Common myeloid progenitor, CD34-positive (primary cell): ENCODE measurements around the gene SLC24A3.

Experiments
- CTCF ChIA-PET: fragments of 350-600 bp; sonication (Branson Sonifier 250); formaldehyde crosslinking; loops from one replicate; lab custom pipeline; 2021; ENCODE audit warnings: antibody characterized with exemption; lab: Charles Lee
- POLR2A ChIA-PET: fragments of 350-600 bp; sonication (Branson Sonifier 250); formaldehyde crosslinking; loops from one replicate; lab custom pipeline; 2021; ENCODE audit warnings: antibody characterized with exemption; lab: Charles Lee
- DNase-seq, 3 donors: peaks; one replicate each; pipeline versions ENCODE4 v3.0.0 to v3.0.0-alpha.2; 2013
- H3K27ac ChIP-seq, 2 experiments: 1 replicate in 1 of 2; 2 replicates in 1 of 2; pipeline ENCODE4 v1.7.0; 2013; ENCODE audit warnings: inconsistent platforms in 2 of 2, low read length in 2 of 2, mild to moderate bottlenecking in 2 of 2, low read depth in 1 of 2, moderate library complexity in 1 of 2; ENCODE audit not compliant: severe bottlenecking in 2 of 2, insufficient read depth in 1 of 2, poor library complexity in 1 of 2
- H3K27me3 ChIP-seq, 5 experiments: replicated peaks in 2 of 5; 1 replicate in 3 of 5; 2 replicates in 2 of 5; pipeline versions ENCODE4 v1.6.1 to v1.7.0; 2013; ENCODE audit warnings: low read length in 4 of 5, mild to moderate bottlenecking in 2 of 5, moderate library complexity in 2 of 5, inconsistent platforms in 1 of 5; ENCODE audit not compliant: insufficient read depth in 5 of 5, control insufficient read depth in 4 of 5
- H3K36me3 ChIP-seq, 4 experiments: 1 replicate in 2 of 4; 2 replicates in 2 of 4; pipeline versions ENCODE4 v1.6.1 to v1.7.0; 2013; ENCODE audit warnings: low read length in 3 of 4, control low read depth in 1 of 4, mild to moderate bottlenecking in 1 of 4; ENCODE audit not compliant: control insufficient read depth in 4 of 4, insufficient read depth in 4 of 4
- H3K4me1 ChIP-seq, 4 experiments: 1 replicate in 3 of 4; 2 replicates in 1 of 4; pipeline versions ENCODE4 v1.6.1 to v1.7.1; 2013; ENCODE audit warnings: low read length in 3 of 4, mild to moderate bottlenecking in 3 of 4, control low read depth in 1 of 4, inconsistent platforms in 1 of 4, moderate library complexity in 1 of 4; ENCODE audit not compliant: control insufficient read depth in 4 of 4, insufficient read depth in 4 of 4; ENCODE audit errors: control extremely low read depth in 1 of 4
- H3K4me3 ChIP-seq, 7 experiments: 1 replicate in 4 of 7; 2 replicates in 3 of 7; pipeline versions ENCODE4 v1.5.1 to v1.7.0; 2013; ENCODE audit warnings: mild to moderate bottlenecking in 7 of 7, low read length in 6 of 7, moderate library complexity in 6 of 7, inconsistent platforms in 2 of 7, low read depth in 2 of 7, control low read depth in 1 of 7; ENCODE audit not compliant: insufficient read depth in 4 of 7, control insufficient read depth in 1 of 7; ENCODE audit errors: extremely low read depth in 1 of 7
- H3K9me3 ChIP-seq, 5 experiments: 1 replicate in 4 of 5; 2 replicates in 1 of 5; pipeline versions ENCODE4 v1.6.1 to v1.7.1; 2013; ENCODE audit warnings: low read length in 4 of 5, mild to moderate bottlenecking in 2 of 5, inconsistent platforms in 1 of 5, low read depth in 1 of 5, moderate library complexity in 1 of 5; ENCODE audit not compliant: control insufficient read depth in 4 of 5, insufficient read depth in 2 of 5; ENCODE audit errors: control extremely low read depth in 1 of 5
- WGBS: methylation state at CpG from one replicate; pipeline ENCODE4 v1.1.5; 2013; ENCODE audit not compliant: insufficient coverage; 5-methylcytosine and 5-hydroxymethylcytosine counted together

The SLC24A3 gene

GRCh38 chr20:19768325-19768842 is 555.9 kb downstream of the SLC24A3 start:
- Histone ChIP-seq H3K27me3 (peaks cover 0 to 3% (median 0%) of the 10 kb centered on the region in 5 experiments), H3K4me3 (no peak overlapping the region), H3K4me1 (peaks cover 0 to 4% (median 0%) of the 10 kb centered on the region in 4 experiments), H3K27ac (no peak overlapping the region), H3K9me3 (no peaks in the 10 kb centered on the region), H3K36me3 (no peaks in the 10 kb centered on the region)
- ChIA-PET CTCF (interaction anchor here (1.2 kb wide), 1 partner anchor 23 kb away, joined by 3 read pairs; no protein-coding TSS in a partner anchor), POLR2A (no interaction called here)
- 95% methylated on average over 5 of the region's 7 CpGs for WGBS
- DNase-seq = no peak

- ChIA-PET POLR2A (no interaction called here), CTCF (interaction anchor here (1.0 to 1.9 kb wide), 5 partner anchors 10 to 24 kb away, joined by 3 to 9 read pairs (median 4); no protein-coding TSS in a partner anchor)
- H3K36me3 ChIP-seq = no peaks in the 10 kb centered on the region
- no peak for DNase-seq
- no peaks in the 10 kb centered on the region for H3K4me1 ChIP-seq
- no peak overlapping the region for H3K4me3 ChIP-seq
- H3K9me3 ChIP-seq = no peaks in the 10 kb centered on the region
- 93% methylated on average over 2 of the region's 2 CpGs for WGBS
- H3K27ac ChIP-seq = no peak overlapping the region
- peaks cover 0 to 3% (median 0%) of the 10 kb centered on the region in 5 experiments for H3K27me3 ChIP-seq
Measured at GRCh38 chr20:19769507-19769906, 557.1 kb downstream of the SLC24A3 start.

- H3K9me3 ChIP-seq = no peaks in the 10 kb centered on the region
- WGBS = 78% methylated on average over 5 of the region's 6 CpGs
- no peaks in the 10 kb centered on the region for H3K4me1 ChIP-seq
- no peak overlapping the region for H3K27ac ChIP-seq
- POLR2A ChIA-PET = no interaction called here
- H3K27me3 ChIP-seq = peaks cover 0 to 3% (median 0%) of the 10 kb centered on the region in 5 experiments
- CTCF ChIA-PET = interaction anchor here (0.9 to 1.9 kb wide), 5 partner anchors 13 to 108 kb away, joined by 3 to 9 read pairs (median 4); no protein-coding TSS in a partner anchor
- no peaks in the 10 kb centered on the region for H3K36me3 ChIP-seq
- no peak overlapping the region for H3K4me3 ChIP-seq
- no peak for DNase-seq
Measured at GRCh38 chr20:19770375-19770774, 557.9 kb downstream of the SLC24A3 start.

- 88% methylated on average over 1 of the region's 2 CpGs for WGBS
- POLR2A ChIA-PET = interaction anchor here (0.5 kb wide), 1 partner anchor 111 kb away, joined by 3 read pairs; no protein-coding TSS in a partner anchor
Measured at GRCh38 chr20:19771031-19771430, 558.6 kb downstream of the SLC24A3 start.

More at GRCh38 chr20:19771031-19771430, 558.6 kb downstream of the SLC24A3 start:
- no peaks in the 10 kb centered on the region for H3K36me3 ChIP-seq
- CTCF ChIA-PET = interaction anchor here (0.7 to 1.9 kb wide), 5 partner anchors 13 to 109 kb away, joined by 3 to 9 read pairs (median 3); partner anchors contain the start of gene RIN2
- H3K27me3 ChIP-seq = peaks cover 0 to 3% (median 0%) of the 10 kb centered on the region in 5 experiments
- no peak for DNase-seq
- no peaks in the 10 kb centered on the region for H3K9me3 ChIP-seq
- no peak overlapping the region for H3K4me3 ChIP-seq
- no peak overlapping the region for H3K27ac ChIP-seq
- H3K4me1 ChIP-seq = no peaks in the 10 kb centered on the region
